Measurements from ENCODE around the gene KIF9.

DNA sequence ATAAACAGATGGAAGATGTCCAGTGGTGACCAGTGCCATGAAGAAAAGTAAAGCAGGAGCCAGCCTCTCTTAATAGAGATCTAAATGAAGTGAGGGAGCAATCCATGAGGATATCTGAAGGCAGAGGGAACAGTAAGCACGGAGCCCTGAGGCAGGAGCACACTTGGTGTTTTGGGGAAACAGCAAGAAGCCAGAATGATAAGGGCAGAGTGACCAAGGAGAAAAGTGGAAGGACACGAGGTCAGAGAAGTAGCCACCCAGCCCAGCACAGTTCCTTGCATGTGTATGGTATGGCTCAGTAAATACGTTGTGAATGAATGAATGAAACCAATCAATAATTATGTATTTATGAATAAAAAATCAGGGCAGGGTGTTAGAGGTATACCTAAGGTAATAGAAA, 11.8 kb upstream of the KIF9 start:
- TF ChIP-seq, protein P1, sequence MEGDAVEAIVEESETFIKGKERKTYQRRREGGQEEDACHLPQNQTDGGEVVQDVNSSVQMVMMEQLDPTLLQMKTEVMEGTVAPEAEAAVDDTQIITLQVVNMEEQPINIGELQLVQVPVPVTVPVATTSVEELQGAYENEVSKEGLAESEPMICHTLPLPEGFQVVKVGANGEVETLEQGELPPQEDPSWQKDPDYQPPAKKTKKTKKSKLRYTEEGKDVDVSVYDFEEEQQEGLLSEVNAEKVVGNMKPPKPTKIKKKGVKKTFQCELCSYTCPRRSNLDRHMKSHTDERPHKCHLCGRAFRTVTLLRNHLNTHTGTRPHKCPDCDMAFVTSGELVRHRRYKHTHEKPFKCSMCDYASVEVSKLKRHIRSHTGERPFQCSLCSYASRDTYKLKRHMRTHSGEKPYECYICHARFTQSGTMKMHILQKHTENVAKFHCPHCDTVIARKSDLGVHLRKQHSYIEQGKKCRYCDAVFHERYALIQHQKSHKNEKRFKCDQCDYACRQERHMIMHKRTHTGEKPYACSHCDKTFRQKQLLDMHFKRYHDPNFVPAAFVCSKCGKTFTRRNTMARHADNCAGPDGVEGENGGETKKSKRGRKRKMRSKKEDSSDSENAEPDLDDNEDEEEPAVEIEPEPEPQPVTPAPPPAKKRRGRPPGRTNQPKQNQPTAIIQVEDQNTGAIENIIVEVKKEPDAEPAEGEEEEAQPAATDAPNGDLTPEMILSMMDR (optimal IDR thresholded peaks at IDR 0.05 in 1 of 3, IDR thresholded peaks at IDR 0.05 in 1 of 3, conservative IDR thresholded peaks at IDR 0.05 in 1 of 3; ENCODE audit: extremely low read depth in 1 of 3, insufficient read depth in 2 of 3, low read length in 3 of 3): no peak
- no peak for TF ChIP-seq EZH2 (IDR thresholded peaks at IDR 0.05; ENCODE audit: low read length)

Measured in keratinocyte (primary cell).